GM12872 (cell line): ENCODE measurements around the gene TNS4.

ENCODE experiments used
- CTCF ChIP-seq: IDR thresholded peaks from 3 replicates; pipeline ENCODE4 v1.5.1; 2011; ENCODE audit warnings: low read depth, mild to moderate bottlenecking, low read length, moderate library complexity; ENCODE audit not compliant: insufficient read depth

Gene TNS4

GRCh38 chr17:40538019-40538935 is 36.9 kb upstream of the TNS4 start:
- TF ChIP-seq CTCF: no peak

GRCh38 chr17:40536295-40537171 is 35.1 kb upstream of the TNS4 start:
- TF ChIP-seq CTCF: no peak

- TF ChIP-seq CTCF: no peak
Observed at GRCh38 chr17:40535924-40536294, 34.5 kb upstream of the TNS4 start.

- TF ChIP-seq CTCF: no peak
Observed at GRCh38 chr17:40535438-40535837, 34.0 kb upstream of the TNS4 start.

- no peak for TF ChIP-seq CTCF
Observed at GRCh38 chr17:40534371-40535189, 33.2 kb upstream of the TNS4 start.

GRCh38 chr17:40533896-40534295 is 32.5 kb upstream of the TNS4 start:
- no peak for TF ChIP-seq CTCF
